GM21576 (cell line): ENCODE results near the gene DGKB.
"Not testable (repeated sequence)": the region's sequence is repeated elsewhere in the genome, so short reads cannot be mapped to it uniquely, and the experiment has no call there.

Source experiments
- ATAC-seq: cut with Tn5 transposase; IDR thresholded peaks from one replicate; pipeline ENCODE4 v1.9.1; 2021; ENCODE audit warnings: mild to moderate bottlenecking, moderate library complexity; ENCODE audit not compliant: unreplicated experiment

DGKB gene

DNA sequence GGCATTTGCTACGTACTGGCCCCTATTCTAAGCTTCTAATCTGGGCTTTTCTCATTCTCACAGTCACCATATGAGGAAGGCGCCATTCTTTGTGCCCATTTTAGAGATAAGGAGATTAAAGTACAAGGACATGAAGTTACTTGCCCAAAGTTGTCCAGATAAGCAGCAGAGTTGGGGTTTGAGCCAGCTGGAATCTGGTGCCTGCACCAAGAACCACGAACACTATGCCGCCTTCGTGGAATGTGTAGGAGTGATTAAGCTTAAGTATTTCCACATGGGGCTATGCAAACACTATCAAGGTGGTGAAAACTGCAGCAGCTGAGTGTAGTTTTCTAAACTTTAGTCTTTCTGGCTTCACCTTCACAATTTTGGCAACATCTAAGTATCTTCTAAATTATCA lies 570.4 kb downstream of the DGKB start:
- ATAC-seq: no peak

DNA sequence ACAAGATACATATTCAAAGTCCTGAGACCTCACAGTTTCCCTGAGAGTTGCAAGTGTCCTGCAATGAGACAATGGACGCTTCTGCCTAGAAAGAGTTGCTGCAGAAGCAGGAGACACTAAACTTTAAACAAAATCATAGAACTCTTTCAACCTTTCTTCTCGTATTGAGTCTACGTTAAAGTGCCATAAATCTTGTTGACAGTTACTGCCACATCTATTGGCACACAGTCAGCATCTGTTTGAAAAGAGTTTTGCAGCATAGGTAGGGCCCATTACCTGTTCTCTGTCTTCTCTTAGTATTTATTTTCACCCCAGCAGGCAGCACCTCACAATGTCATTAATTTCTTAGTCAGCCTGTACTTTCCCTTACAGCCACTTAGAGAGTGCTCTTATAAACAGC lies 577.8 kb downstream of the DGKB start:
- ATAC-seq: no peak

DNA sequence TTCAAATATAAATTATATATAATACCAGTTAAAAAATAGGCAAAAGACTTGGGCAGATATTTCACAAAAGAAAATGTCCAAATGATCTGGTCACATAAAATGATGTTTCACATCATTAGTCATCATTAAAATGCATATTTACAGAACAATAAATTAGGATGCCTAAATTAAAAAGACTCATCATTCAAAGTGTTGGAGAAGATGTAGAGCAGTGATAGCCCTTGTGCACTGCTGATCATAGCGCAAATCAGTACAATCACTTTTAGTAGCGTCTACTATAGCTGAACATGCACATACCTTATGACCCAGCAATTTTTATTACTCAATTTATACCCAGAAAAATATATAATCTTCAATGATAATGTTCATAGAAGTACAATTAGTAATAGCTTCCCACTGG lies 579.8 kb downstream of the DGKB start:
- no peak for ATAC-seq

DNA sequence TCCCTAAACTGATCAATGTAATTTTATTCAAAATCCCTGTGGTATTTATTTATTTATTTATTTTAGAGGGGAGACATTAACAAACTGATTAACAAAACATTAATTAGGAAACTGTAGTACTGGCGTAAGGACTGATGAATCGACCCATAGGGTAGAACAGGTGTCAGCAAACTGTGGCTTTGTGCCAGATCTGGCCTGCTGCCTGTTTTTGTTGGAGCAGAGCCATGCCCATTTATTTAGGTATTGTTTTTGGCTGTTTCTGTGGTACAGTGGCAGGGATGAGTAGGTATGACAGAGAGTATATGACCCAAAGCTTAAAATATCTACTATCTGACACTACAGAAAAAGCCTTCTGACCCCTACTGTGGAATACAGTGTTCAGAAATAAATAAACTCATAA lies 580.6 kb downstream of the DGKB start:
- no peak for ATAC-seq

DNA sequence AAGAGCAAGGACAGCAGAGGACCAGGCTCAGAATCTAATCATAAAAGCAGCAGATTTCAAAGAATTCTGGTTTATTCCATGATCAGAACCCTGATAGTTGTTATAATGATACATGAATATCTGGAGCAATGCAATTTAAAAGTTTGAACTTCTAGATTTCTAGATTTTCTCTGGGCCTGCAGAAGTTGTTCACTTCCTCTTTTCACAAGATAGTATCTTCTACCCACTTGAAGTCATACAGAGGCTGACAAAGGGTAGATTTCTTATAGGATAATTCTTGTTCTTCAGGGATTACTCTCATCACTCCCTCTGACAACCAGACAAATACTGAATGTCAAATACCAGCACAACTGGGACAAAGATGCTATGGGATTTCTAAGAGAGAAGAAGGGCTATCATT lies 593.1 kb downstream of the DGKB start:
- no peak for ATAC-seq

DNA sequence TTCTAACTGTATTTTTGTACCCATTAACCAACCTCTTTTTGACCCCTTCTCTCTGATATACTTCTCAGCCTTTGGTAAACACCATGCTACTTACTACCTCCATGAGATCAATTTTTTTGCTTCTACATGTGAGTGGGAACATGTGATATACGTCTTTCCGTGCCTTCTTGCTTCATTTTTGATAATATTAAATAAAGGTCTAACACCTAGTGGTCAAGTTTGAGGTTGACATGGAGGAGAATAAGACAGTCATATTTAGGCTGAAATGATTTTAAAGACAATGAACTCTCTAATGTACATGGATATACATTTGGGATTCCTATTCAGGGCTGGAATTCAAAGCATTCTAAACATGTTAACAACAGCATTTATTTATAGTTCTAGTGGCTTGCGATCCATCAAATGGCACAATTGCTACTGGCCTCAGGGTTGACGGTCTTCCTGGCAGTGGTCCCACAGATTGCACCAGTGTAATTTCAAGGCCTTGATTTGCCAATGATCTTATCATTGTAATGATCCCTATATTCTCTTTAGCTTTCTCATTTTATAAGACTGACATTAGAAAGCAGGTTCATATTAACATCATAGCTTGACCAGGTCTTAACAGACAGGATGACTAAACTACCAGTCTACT lies 597.2 kb downstream of the DGKB start:
- no peak for ATAC-seq

DNA sequence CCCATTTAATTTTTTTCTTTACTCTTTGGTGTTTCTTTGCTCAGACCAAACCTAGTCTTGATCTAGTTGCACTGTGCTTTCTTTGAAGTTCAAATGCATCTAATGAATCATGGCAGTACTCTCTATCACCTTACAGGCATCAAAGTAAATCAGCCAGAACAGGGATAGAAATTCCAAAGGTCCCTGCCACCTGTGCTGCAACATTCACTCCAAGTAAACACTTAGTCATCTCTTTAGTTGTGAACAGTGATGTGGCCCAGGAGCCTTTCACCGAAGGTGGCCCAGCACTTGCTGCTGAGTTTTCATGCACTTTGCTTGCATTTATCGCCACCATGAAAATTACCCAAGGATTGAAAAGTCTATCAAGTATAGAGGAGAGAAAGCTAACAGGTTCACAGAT lies 599.0 kb downstream of the DGKB start:
- no peak for ATAC-seq

DNA sequence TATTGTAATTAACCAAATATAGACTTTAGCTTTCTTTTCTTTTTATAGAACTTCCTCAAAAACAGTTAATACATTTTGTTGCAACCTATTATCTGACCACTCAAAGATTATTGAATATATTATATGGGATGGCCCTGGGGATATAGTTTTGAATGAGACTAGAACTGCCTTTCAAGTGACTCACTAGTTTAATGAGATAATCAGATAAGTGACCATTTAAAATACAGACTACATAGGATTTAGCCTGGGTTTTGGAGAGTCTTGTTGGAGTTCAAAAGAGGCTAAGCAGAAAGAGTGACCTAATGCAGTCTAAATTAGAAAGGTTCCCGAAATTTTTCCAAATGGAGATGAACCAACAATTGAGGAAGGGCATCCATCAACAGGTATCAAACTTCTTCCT lies 607.9 kb downstream of the DGKB start:
- ATAC-seq: no peak

DNA sequence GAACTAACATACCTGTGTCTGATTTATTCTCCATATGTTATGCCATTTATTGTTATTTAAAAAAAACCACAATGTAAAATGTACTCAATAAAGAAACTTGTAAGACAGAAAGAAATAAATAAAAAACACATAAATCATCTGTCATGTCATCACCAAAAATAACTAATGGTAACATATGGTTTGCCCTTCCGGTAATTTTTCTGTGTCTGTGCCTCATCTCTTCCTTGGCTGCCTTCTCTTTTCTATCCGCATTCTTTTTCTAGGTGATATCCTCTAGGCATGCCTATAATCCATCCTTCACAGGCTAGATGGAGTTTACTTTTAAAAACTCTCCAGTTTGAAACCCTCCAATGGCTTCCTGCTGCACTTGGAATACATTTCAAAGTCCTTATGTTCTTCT lies 609.1 kb downstream of the DGKB start:
- no peak for ATAC-seq

DNA sequence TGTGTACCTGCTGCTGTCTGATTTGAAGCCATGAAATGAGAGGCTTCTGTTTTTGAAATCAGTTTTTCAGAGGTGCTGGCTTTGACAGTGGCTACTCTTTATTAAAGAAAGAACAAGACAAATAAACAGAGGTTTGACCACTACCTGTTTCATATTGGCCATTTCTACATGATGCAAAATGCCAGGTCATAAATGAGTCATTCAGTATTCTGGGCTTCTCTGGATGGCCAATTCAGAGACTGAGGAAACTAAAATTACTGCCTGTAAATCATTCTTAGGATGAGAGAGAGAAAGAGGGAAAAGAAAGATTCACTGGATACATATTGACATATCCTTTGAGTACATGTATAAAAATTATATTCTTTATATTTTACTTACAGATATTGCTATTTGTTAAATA lies 609.8 kb downstream of the DGKB start:
- ATAC-seq: no peak

DNA sequence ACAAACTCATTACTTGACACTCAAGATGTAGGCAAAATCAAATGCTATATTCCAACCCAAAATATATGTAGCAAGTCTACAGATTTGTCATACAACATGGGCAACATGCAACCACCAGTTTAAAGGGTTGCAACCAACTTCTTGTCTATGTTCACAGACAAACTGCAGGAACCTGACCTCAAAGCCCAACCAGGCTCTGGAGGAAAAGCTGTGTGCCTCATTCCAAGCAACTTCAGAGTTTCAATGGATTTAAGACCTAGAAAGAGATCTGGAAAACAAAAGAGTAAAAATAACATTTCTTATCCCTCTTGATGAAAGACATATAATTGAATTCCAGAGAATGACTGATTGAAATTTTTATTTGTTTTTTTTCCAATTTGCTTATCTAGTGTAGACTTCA lies 612.6 kb downstream of the DGKB start:
- no peak for ATAC-seq

DNA sequence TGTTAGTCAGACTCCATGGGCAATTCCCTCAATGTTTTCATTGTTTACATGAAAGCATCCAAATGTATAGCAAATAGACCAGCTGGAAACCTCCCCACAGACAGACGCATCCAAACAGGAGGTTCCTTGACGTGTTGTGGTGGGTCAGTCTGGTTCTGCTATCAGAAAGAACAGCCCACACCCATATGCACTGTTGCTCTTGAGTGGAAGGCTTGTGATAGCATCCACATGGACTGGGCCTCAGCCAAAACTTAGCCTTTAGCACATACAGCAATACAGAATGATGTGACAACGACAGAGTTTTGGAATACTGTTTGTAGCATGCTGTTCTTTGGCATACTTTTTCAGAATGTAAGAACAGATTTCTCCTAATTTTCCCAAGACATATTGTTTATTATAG lies 613.9 kb downstream of the DGKB start:
- ATAC-seq: no peak

DNA sequence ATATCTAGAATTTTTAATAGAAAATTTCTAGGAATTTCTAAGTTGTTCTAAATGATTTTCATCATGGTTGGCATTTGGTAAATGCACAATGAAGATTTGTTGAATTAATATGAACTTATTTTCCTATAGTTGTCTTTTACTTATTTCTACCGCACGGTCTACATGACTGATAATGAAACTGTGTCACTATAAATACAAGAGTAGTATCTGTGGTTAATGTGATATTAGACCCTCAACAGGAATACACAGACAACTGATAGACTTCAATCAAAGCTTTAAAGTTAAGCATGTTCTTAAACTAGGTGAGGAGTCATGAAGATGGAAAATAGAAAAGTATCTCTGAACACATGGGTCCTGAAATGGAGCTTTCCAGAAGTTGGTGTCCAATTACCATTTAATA lies 615.2 kb downstream of the DGKB start:
- no peak for ATAC-seq

DNA sequence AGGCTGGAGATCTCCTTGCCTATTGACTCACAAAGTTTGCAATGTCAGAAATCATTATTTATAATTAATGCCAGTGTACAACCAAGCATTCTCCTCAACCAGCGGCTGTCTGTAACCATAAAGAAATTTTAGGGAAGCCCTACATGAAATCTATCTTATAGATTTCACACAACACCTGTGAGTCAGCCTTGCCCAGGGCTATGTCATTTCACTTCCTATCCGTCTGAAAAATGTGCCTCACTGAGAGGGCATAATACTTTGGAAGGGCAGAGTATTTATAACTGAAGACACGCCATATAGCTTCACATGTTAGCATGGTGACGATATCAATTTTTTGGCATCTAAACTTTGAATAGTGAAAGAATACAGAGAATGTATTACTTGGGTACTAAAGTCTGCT lies 616.5 kb downstream of the DGKB start:
- no peak for ATAC-seq

DNA sequence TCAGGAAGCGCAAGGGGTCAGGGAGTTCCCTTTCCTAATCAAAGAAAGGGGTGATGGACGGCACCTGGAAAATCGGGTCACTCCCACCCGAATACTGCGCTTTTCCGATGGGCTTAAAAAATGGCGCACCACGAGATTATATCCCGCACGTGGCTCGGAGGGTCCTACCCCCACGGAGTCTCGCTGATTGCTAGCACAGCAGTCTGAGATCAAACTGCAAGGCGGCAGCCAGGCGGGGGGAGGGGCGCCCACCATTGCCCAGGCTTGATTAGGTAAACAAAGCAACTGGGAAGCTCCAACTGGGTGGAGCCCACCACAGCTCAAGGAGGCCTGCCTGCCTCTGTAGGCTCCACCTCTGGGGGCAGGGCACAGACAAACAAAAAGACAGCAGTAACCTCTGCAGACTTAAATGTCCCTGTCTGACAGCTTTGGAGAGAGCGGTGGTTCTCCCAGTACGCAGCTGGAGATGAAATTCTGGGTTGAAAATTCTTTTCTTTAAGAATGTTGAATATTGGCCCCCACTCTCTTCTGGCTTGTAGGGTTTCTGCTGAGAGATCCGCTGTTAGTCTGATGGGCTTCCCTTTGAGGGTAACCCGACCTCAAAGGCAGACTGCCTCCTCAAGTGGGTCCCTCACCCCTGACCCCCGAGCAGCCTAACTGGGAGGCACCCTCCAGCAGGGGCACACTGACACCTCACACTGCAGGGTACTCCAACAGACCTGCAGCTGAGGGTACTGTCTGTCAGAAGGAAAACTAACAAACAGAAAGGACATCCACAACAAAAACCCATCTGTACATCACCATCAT lies 623.3 kb downstream of the DGKB start:
- ATAC-seq: not testable (repeated sequence)

DNA sequence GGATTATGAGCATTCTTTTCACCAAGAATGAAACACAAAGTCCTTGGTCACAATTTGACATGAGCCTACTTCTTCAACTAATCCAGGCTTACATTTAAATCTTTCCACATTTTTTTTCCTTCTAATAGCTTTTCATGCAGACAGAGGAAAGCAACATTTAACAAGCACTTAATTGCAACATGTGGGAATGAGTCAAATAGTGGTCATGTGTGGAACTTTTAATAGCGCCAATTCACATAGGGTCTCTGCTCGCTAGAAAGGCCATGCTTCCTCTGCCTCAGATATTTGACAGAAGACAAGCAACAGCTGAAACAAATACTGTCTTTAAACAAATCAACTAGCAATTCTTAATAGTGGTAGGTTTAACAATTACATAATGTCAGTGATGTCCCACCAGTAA lies 627.2 kb downstream of the DGKB start:
- no peak for ATAC-seq

DNA sequence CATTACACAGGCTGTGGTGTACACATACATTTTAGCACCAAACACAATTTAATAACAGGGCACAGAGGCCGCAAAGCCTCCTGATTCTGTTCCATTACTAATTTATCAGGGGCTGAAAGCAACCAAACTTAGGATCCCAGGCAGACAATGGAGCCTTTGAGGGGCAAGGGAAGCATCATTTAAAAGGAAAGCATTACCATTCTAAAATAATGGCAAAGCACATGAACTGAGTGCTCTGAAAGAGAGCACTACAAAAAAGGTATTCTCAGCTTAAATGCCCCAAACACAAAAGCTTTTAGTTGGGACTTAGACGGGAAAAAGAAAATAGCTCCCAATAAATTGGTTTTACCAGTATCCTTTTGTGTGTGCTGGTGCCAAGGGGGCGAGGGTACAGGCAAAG lies 631.1 kb downstream of the DGKB start:
- no peak for ATAC-seq

DNA sequence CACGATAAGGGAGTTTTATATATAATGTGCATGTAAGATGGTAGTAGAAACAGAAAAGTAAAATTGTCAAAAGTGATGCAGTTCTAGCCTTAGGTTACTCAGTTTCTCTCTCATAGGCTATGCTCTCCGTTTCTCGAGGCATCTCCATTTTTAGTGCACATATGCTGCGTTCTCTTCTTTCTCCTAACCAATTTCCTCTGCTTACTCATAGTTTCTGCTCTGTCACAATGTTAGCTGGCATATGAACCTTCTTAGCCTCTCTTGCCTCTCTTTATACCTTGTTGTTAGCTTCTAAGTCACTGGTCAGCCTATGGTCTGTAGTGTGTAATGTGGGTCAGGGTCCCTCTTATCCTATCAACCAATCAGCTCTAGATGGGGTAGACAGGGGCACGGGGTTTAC lies 632.5 kb downstream of the DGKB start:
- ATAC-seq: no peak

DNA sequence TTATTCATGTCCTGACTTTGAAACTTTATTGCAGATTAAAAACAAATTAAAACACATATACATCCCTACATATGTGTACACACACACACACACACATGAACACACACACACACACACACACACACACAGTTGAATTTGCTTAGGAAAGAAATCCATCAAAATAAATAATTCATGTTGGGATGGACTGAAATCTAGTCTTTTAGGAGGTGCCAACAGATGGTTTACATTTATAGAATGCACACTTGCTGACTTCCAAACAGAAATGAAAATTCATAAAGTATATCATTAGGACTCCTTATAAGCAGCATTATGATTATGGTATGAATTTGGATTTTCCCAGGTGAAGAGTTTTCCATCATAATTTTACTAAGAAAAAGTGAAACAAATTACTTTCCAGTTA lies 642.5 kb downstream of the DGKB start:
- no peak for ATAC-seq

DNA sequence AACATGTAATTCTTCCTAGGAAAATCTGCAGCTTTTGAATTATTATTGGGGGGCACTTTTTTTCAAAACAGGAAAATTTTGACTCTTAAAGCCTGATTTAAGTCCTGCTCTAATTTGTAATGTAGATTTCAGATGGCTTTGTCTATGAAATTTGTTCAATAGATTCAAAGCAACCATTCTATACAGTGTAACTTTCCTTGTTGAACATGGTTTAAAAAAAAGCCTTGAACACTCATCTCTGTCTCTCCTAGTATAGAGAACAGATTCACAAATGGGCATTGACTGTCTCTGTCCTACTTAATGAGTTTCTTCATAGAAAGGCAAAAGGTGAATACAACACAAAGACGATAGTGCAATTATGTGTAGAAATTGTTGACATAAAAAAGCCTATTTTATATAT lies 643.7 kb downstream of the DGKB start:
- no peak for ATAC-seq

DNA sequence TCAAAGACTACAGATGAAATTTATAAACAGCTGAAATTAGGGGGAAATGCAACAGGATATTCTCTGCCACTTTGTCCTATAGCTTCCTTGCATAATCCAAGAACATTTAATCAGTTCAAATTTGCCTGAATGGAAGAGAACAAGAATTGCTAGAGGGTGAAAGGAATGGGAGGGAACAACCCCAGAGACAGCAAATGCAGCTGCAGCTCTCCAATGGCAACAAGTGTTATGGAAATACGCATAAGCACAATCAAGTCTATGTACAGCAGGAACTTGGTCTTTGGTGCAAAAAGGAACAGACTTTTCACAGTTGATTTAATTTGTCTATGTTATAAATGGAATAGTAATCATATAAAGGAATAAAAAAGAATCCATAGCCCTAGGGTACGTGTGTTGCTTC lies 644.1 kb downstream of the DGKB start:
- no peak for ATAC-seq

DNA sequence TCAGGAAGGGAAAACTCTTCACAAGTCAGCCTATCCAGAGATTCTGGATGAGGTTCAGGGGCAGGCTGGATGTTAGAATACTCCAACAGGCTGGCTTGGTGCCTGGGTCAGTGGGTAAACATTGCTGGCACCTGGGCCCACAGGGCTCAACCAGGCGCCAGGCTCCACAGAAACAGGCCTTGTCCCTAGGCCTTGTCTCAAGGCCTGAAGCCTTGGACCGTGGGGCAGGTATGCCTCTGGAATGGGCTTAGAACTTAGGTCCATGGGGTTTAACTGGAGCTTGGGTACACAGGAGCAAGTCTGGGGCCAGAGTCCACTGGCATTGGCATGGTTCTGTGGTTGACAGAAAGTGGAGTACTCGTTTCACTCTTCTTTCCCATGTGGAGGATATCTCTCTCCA lies 650.1 kb downstream of the DGKB start:
- ATAC-seq: no peak

DNA sequence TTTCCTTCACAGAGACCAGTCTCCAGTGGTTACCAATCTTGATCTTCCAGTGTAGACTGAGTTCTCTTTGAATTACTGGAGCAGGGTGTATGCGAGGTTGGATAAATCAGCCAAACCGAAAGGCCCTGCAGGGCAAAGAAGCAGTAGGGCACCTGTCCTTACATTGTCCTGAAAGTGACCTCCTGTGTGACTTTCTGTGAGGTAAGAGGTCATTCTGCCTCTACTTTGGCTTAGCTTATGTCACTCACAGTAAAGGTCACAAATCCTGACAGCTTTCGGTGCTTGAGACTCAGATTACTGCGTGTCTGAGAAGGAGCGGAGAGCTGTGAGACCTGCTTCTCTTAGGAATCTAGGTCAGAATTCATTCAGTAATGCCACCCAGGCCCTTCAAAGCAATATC lies 660.4 kb downstream of the DGKB start:
- ATAC-seq: no peak
